ENCODE results near the gene SALL1. TPM values are rescaled to one million over a fixed set of nuclear protein-coding genes. Genes with fewer than 3 reads are reported as not detected.

Gene SALL1
- total and polyA plus RNA-seq, 3 experiments from 2014 or later: not detected

- POLR2A ChIA-PET: no interaction called here
- Mint-ChIP-seq H3K27me3 (peaks cover 14 to 25% of the 10 kb centered on the region in 2 donors), H3K36me3 (no peaks in the 10 kb centered on the region)
Measured at GRCh38 chr16:51119556-51119955, 31.5 kb downstream of the SALL1 start.

DNA sequence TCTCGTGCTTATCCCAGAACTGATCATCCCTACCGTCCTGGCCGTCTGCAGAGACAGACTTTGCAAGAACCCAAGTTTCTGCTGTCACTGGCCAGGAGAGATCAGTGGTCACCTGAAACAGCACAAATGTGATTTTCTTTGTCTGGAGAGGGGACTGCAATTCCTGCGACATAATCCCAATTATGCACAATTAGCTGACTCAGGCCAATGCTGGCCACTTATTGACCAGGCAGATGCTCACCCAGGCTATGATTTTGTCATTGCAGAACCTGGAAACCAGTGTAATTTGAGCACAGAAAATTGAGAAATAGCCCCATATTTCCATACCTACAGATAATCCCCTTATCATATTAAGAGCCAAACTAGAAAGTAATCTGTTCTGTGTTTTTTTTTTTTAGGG, 34.7 kb downstream of the SALL1 start:
- H3K4me1 Mint-ChIP-seq: no peaks in the 10 kb centered on the region
- H3K27me3 Mint-ChIP-seq: peaks cover 26 to 40% of the 10 kb centered on the region in 2 donors
- H3K9me3 ChIP-seq (ENCODE audit: low read length): no peaks in the 10 kb centered on the region
- no peak for DNase-seq
- ChIA-PET CTCF (no interaction called here), POLR2A (no interaction called here)
- no peak overlapping the region for H3K27ac ChIP-seq (ENCODE audit: low read depth, low read length)
- peaks cover 0 to 11% (median 5%) of the 10 kb centered on the region in 5 donors for H3K9me3 Mint-ChIP-seq
- H3K4me3 ChIP-seq (ENCODE audit: low read length): no peak overlapping the region
- no peaks in the 10 kb centered on the region for H3K36me3 ChIP-seq (ENCODE audit: insufficient read depth, low read length)
- no peaks in the 10 kb centered on the region for H3K27me3 ChIP-seq (ENCODE audit: insufficient read depth, low read length, poor library complexity, severe bottlenecking)
- H3K36me3 Mint-ChIP-seq: no peaks in the 10 kb centered on the region
- no peak overlapping the region for H3K4me3 Mint-ChIP-seq
- H3K4me1 ChIP-seq (ENCODE audit: insufficient read depth, low read length): no peaks in the 10 kb centered on the region
- H3K27ac Mint-ChIP-seq: no peak overlapping the region

More at GRCh38 chr16:51119556-51119955, 31.5 kb downstream of the SALL1 start:
- H3K27ac ChIP-seq (ENCODE audit: low read depth, low read length): no peak overlapping the region
- no peaks in the 10 kb centered on the region for H3K36me3 ChIP-seq (ENCODE audit: insufficient read depth, low read length)
- no peak overlapping the region for H3K4me3 ChIP-seq (ENCODE audit: low read length)
- Mint-ChIP-seq H3K27ac (peak overlapping the region in 1 of 8 donors; percentile 18), H3K9me3 (peaks cover 0 to 9% (median 0%) of the 10 kb centered on the region in 5 donors), H3K4me3 (no peak overlapping the region), H3K4me1 (no peaks in the 10 kb centered on the region)
- DNase-seq: no peak
- no peaks in the 10 kb centered on the region for H3K27me3 ChIP-seq (ENCODE audit: insufficient read depth, low read length, poor library complexity, severe bottlenecking)
- H3K9me3 ChIP-seq (ENCODE audit: low read length): no peaks in the 10 kb centered on the region
- CTCF ChIA-PET: no interaction called here
- no peaks in the 10 kb centered on the region for H3K4me1 ChIP-seq (ENCODE audit: insufficient read depth, low read length)

GRCh38 chr16:51114382-51114781, 36.7 kb downstream of the SALL1 start:
- no peaks in the 10 kb centered on the region for H3K36me3 ChIP-seq (ENCODE audit: insufficient read depth, low read length)
- ChIA-PET CTCF (no interaction called here), POLR2A (no interaction called here)
- H3K4me3 ChIP-seq (ENCODE audit: low read length): no peak overlapping the region
- Mint-ChIP-seq H3K27ac (no peak overlapping the region), H3K4me1 (no peaks in the 10 kb centered on the region), H3K36me3 (no peaks in the 10 kb centered on the region), H3K9me3 (peaks cover 0 to 13% (median 5%) of the 10 kb centered on the region in 5 donors), H3K27me3 (peaks cover 27 to 48% of the 10 kb centered on the region in 2 donors), H3K4me3 (no peak overlapping the region)
- no peaks in the 10 kb centered on the region for H3K27me3 ChIP-seq (ENCODE audit: insufficient read depth, low read length, poor library complexity, severe bottlenecking)
- H3K4me1 ChIP-seq (ENCODE audit: insufficient read depth, low read length): no peaks in the 10 kb centered on the region
- DNase-seq: no peak
- H3K9me3 ChIP-seq (ENCODE audit: low read length): no peaks in the 10 kb centered on the region
- no peak overlapping the region for H3K27ac ChIP-seq (ENCODE audit: low read depth, low read length)

GRCh38 chr16:51113236-51114125, 37.6 kb downstream of the SALL1 start:
- CTCF ChIA-PET: no interaction called here
- Mint-ChIP-seq H3K9me3 (peaks cover 0 to 13% (median 9%) of the 10 kb centered on the region in 5 donors), H3K27ac (no peak overlapping the region), H3K4me3 (no peak overlapping the region), H3K36me3 (no peaks in the 10 kb centered on the region), H3K4me1 (no peaks in the 10 kb centered on the region), H3K27me3 (peaks cover 27 to 48% of the 10 kb centered on the region in 2 donors)
- Histone ChIP-seq H3K27ac (ENCODE audit: low read depth, low read length) (no peak overlapping the region), H3K4me1 (ENCODE audit: insufficient read depth, low read length) (no peaks in the 10 kb centered on the region), H3K27me3 (ENCODE audit: insufficient read depth, low read length, poor library complexity, severe bottlenecking) (no peaks in the 10 kb centered on the region), H3K9me3 (ENCODE audit: low read length) (no peaks in the 10 kb centered on the region), H3K4me3 (ENCODE audit: low read length) (no peak overlapping the region), H3K36me3 (ENCODE audit: insufficient read depth, low read length) (no peaks in the 10 kb centered on the region)
- DNase-seq: no peak
- POLR2A ChIA-PET: no interaction called here

DNA sequence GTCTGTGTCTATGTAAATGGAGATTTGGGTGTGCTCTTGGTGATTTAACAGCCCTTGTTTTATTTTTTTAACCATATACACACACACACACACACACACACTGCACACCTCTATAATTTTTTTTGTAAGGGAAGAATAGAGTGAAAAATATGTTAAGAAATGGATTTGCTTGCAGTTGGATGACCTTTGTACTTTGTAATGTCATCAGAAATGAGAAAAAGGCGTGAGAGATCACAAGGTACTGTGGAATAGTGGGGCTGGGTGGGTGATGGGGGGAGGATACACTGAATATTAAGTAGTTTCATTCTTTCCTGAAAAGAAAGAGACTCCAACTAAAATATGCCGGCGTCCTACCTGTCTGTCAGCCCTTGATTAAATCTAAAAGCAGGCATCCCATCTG, 38.7 kb downstream of the SALL1 start:
- ChIA-PET CTCF (no interaction called here), POLR2A (no interaction called here)

DNA sequence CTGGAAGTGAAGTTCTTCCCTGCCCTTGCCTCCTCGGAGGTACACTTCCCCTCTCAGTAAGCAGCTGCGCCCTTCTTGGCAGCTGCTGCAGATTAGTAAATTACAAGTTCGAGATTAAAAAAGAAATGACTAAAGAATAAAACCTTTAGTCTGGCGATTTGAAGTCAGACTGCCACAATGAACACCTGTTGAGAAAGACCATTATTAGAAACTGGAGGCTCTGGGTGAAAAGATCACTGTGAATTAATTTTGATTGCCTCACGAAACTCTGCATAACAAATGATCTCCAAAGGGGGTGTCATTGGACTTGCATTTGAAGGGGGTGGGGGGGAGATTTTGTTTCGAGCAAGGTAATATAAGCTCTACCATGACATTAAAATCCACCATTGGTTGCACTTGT, 39.3 kb downstream of the SALL1 start:
- Histone ChIP-seq H3K27ac (ENCODE audit: low read depth, low read length) (no peak overlapping the region), H3K4me3 (ENCODE audit: low read length) (no peak overlapping the region), H3K36me3 (ENCODE audit: insufficient read depth, low read length) (no peaks in the 10 kb centered on the region), H3K27me3 (ENCODE audit: insufficient read depth, low read length, poor library complexity, severe bottlenecking) (no peaks in the 10 kb centered on the region), H3K9me3 (ENCODE audit: low read length) (no peaks in the 10 kb centered on the region), H3K4me1 (ENCODE audit: insufficient read depth, low read length) (no peaks in the 10 kb centered on the region)
- Mint-ChIP-seq H3K4me1 (no peaks in the 10 kb centered on the region), H3K9me3 (peaks cover 0 to 13% (median 9%) of the 10 kb centered on the region in 5 donors), H3K36me3 (no peaks in the 10 kb centered on the region), H3K4me3 (no peak overlapping the region), H3K27ac (no peak overlapping the region), H3K27me3 (peaks cover 27 to 48% of the 10 kb centered on the region in 2 donors)
- no peak for DNase-seq
- CTCF ChIA-PET: no interaction called here
- POLR2A ChIA-PET: no interaction called here

More for the DNA sequence above, 38.7 kb downstream of the SALL1 start:
- H3K4me1 Mint-ChIP-seq: no peaks in the 10 kb centered on the region
- Histone ChIP-seq H3K27ac (ENCODE audit: low read depth, low read length) (no peak overlapping the region), H3K36me3 (ENCODE audit: insufficient read depth, low read length) (no peaks in the 10 kb centered on the region), H3K4me3 (ENCODE audit: low read length) (no peak overlapping the region), H3K27me3 (ENCODE audit: insufficient read depth, low read length, poor library complexity, severe bottlenecking) (no peaks in the 10 kb centered on the region), H3K4me1 (ENCODE audit: insufficient read depth, low read length) (no peaks in the 10 kb centered on the region), H3K9me3 (ENCODE audit: low read length) (no peaks in the 10 kb centered on the region)
- peaks cover 0 to 13% (median 9%) of the 10 kb centered on the region in 5 donors for H3K9me3 Mint-ChIP-seq
- no peak for DNase-seq
- no peak overlapping the region for H3K4me3 Mint-ChIP-seq
- no peaks in the 10 kb centered on the region for H3K36me3 Mint-ChIP-seq
- H3K27me3 Mint-ChIP-seq: peaks cover 27 to 48% of the 10 kb centered on the region in 2 donors
- H3K27ac Mint-ChIP-seq: no peak overlapping the region

DNA sequence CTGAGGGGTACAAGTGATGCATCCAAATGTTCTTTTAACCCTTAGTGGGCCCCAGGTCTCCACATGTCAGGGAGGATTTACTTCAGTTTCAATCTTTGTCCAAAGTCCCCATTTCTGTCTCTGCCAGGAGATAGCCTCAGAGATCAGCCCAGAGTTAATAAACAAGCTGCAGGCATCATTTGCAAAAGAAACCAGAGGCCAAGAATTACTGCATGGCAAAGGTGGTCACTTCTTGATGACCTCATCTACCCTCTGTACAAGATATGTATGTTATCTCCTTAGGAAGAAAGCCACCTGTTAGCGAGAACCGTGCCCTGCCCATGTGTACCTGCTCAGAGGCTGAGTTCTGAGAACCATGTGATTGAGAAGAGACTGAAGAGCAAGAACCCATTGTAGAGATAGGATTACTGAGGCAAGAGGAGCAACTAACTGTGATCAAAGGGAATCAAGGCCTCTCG, 40.3 kb downstream of the SALL1 start:
- ChIA-PET CTCF (no interaction called here), POLR2A (no interaction called here)
- Mint-ChIP-seq H3K4me3 (no peak overlapping the region), H3K36me3 (no peaks in the 10 kb centered on the region), H3K4me1 (no peaks in the 10 kb centered on the region), H3K27ac (no peak overlapping the region), H3K27me3 (peaks cover 25 to 44% of the 10 kb centered on the region in 2 donors), H3K9me3 (peaks cover 0 to 11% (median 9%) of the 10 kb centered on the region in 5 donors)
- H3K4me3 ChIP-seq (ENCODE audit: low read length): no peak overlapping the region
- H3K4me1 ChIP-seq (ENCODE audit: insufficient read depth, low read length): no peaks in the 10 kb centered on the region
- H3K27me3 ChIP-seq (ENCODE audit: insufficient read depth, low read length, poor library complexity, severe bottlenecking): no peaks in the 10 kb centered on the region
- H3K36me3 ChIP-seq (ENCODE audit: insufficient read depth, low read length): no peaks in the 10 kb centered on the region
- DNase-seq: no peak
- no peak overlapping the region for H3K27ac ChIP-seq (ENCODE audit: low read depth, low read length)
- H3K9me3 ChIP-seq (ENCODE audit: low read length): no peaks in the 10 kb centered on the region

GRCh38 chr16:51109173-51109572, 41.9 kb downstream of the SALL1 start:
- DNase-seq: no peak
- ChIA-PET CTCF (no interaction called here), POLR2A (no interaction called here)
- H3K27me3 Mint-ChIP-seq: peaks cover 15 to 29% of the 10 kb centered on the region in 2 donors
- Histone ChIP-seq H3K27ac (ENCODE audit: low read depth, low read length) (no peak overlapping the region), H3K36me3 (ENCODE audit: insufficient read depth, low read length) (no peaks in the 10 kb centered on the region), H3K4me1 (ENCODE audit: insufficient read depth, low read length) (no peaks in the 10 kb centered on the region), H3K4me3 (ENCODE audit: low read length) (no peak overlapping the region), H3K9me3 (ENCODE audit: low read length) (no peaks in the 10 kb centered on the region), H3K27me3 (ENCODE audit: insufficient read depth, low read length, poor library complexity, severe bottlenecking) (no peaks in the 10 kb centered on the region)
- H3K4me3 Mint-ChIP-seq: no peak overlapping the region
- H3K4me1 Mint-ChIP-seq: no peaks in the 10 kb centered on the region
- H3K36me3 Mint-ChIP-seq: no peaks in the 10 kb centered on the region
- H3K27ac Mint-ChIP-seq: no peak overlapping the region
- peaks cover 0 to 10% (median 8%) of the 10 kb centered on the region in 5 donors for H3K9me3 Mint-ChIP-seq

Data from CD8-positive, alpha-beta memory T cell (primary cell).